Thoracic aorta (tissue), 2 donors: ENCODE data around the gene PTPN11. TPM values are rescaled to one million over a fixed set of nuclear protein-coding genes. Genes with fewer than 3 reads are reported as not detected.
"Not testable (repeated sequence)": the region's sequence is repeated elsewhere in the genome, so short reads cannot be mapped to it uniquely, and the experiment has no call there.

Source experiments
- ATAC-seq: fragments of 150-250 bp; one replicate; pipeline ENCODE4 v1.8.0; 2017; ENCODE audit warnings: low read depth; ENCODE audit not compliant: insufficient number of reproducible peaks, low FRiP score
- DNase-seq: peaks from one replicate; pipeline ENCODE4 v3.0.0-alpha.2; 2020; ENCODE audit warnings: low spot score
- H3K27ac ChIP-seq, 2 donors: fragments of 200-600 bp; sonication (generic); 1 replicate in 1 of 2; 2 replicates in 1 of 2; pipeline ENCODE4 v1.5.1; 2016; ENCODE audit warnings: mild to moderate bottlenecking in 2 of 2, moderate library complexity in 2 of 2
- H3K27me3 ChIP-seq: fragments of 200-600 bp; sonication (generic); replicated peaks from 2 replicates; pipeline ENCODE4 v1.6.0; 2016; ENCODE audit warnings: mild to moderate bottlenecking; ENCODE audit not compliant: insufficient read depth
- H3K36me3 ChIP-seq: fragments of 200-600 bp; sonication (generic); one replicate; pipeline ENCODE4 v1.5.1; 2016
- H3K4me1 ChIP-seq, 2 donors: fragments of 200-600 bp; sonication (generic); 1 replicate in 1 of 2; 2 replicates in 1 of 2; pipeline versions ENCODE4 v1.5.1 to v1.6.0; 2016; ENCODE audit warnings: low read depth in 2 of 2, mild to moderate bottlenecking in 1 of 2; ENCODE audit not compliant: control insufficient read depth in 1 of 2
- H3K4me3 ChIP-seq: fragments of 200-600 bp; sonication (generic); 2 replicates; pipeline ENCODE4 v1.5.1; 2016; ENCODE audit warnings: mild to moderate bottlenecking
- H3K9me3 ChIP-seq: fragments of 200-600 bp; sonication (generic); 2 replicates; pipeline ENCODE4 v1.5.1; 2016
- total RNA-seq, 2 donors: library from RNA; depleted of rRNA; stranded (reverse); fragments of >200 nt; gene quantifications; one replicate each; pipeline versions ENCODE4 v1.1.0 to v1.2.3, GENCODE V29; 2016
- TF ChIP-seq, protein P1 (sequence below): fragments of 200-600 bp; sonication (generic); IDR thresholded peaks from one replicate; pipeline ENCODE4 v1.5.1; 2019; ENCODE audit warnings: antibody characterized with exemption

Gene PTPN11
- total RNA-seq, 2 donors from 2014 or later, result 98.6 to 126 TPM

DNA sequence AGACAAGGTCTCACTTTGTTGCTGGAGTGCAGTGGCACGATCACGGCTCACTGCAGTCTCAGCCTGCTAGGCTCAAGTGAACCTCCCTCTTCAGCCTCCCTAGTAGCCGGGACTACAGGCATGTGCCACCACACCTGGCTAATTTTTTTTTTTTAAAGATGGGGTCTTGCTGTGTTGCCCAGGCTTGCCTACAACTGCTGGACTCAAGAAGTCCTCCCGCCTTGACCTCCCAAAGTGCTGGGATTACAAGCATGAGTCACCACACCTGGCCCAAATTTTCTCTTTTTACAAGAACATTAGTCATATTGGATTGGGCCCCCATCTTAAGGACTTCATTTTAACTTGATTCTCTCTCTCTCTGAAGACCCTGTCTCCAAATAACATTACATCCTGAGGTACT is 29.5 kb upstream of the PTPN11 start:
- H3K9me3 ChIP-seq, result no peaks in the 10 kb centered on the region
- no peak overlapping the region for H3K4me3 ChIP-seq
- H3K27me3 ChIP-seq, result no peaks in the 10 kb centered on the region
- no peaks in the 10 kb centered on the region for H3K36me3 ChIP-seq
- TF ChIP-seq, protein P1, sequence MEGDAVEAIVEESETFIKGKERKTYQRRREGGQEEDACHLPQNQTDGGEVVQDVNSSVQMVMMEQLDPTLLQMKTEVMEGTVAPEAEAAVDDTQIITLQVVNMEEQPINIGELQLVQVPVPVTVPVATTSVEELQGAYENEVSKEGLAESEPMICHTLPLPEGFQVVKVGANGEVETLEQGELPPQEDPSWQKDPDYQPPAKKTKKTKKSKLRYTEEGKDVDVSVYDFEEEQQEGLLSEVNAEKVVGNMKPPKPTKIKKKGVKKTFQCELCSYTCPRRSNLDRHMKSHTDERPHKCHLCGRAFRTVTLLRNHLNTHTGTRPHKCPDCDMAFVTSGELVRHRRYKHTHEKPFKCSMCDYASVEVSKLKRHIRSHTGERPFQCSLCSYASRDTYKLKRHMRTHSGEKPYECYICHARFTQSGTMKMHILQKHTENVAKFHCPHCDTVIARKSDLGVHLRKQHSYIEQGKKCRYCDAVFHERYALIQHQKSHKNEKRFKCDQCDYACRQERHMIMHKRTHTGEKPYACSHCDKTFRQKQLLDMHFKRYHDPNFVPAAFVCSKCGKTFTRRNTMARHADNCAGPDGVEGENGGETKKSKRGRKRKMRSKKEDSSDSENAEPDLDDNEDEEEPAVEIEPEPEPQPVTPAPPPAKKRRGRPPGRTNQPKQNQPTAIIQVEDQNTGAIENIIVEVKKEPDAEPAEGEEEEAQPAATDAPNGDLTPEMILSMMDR, result no peak
- H3K27ac ChIP-seq, result no peak overlapping the region
- ATAC-seq (no peak), DNase-seq (no peak)
- no peaks in the 10 kb centered on the region for H3K4me1 ChIP-seq

DNA sequence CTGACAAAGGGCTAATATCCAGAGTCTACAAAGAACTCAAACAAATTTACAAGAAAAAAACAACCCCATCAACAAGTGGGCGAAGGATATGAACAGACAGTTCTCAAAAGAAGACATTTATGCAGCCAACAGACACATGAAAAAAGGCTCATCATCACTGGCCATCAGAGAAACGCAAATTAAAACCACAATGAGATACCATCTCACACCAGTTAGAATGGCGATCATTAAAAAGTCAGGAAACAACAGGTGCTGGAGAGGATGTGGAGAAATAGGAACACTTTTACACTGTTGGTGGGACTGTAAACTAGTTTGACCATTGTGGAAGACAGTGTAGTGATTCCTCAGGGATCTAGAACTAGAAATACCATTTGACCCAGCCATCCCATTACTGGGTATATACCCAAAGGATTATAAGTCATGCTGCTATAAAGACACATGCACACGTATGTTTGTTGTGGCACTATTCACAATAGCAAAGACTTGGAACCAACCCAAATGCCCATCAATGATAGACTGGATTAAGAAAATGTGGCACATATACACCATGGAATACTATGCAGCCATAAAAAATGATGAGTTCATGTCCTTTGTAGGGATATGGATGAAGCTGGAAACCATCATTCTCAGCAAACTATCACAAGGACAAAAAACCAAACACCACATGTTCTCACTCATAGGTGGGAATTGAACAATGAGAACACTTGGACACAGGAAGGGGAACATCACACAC is 28.7 kb upstream of the PTPN11 start:
- not testable (repeated sequence) for H3K27ac ChIP-seq, H3K4me1 ChIP-seq, H3K9me3 ChIP-seq, H3K4me3 ChIP-seq, H3K27me3 ChIP-seq, ATAC-seq, H3K36me3 ChIP-seq, DNase-seq

DNA sequence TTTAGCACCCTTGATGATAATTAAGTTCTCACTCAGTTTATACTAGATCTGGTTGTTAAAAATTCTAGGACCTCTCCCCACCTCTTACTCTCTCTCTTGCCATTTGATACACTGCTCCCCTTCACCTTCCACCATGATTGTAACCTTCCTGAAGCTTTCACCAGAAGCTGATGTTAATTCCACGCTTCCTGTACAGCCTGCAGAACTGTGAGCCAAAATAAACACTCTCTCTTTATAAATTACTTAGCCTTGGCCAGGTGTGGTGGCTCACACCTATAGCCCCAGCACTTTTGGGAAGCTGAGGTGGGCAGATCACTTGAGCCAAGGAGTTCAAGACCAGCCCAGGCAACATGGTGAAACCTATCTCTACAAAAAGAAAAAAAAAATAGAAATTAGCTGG is 25.4 kb upstream of the PTPN11 start:
- H3K36me3 ChIP-seq, result no peaks in the 10 kb centered on the region
- no peaks in the 10 kb centered on the region for H3K27me3 ChIP-seq
- no peaks in the 10 kb centered on the region for H3K4me1 ChIP-seq
- TF ChIP-seq, protein P1, result no peak
- H3K9me3 ChIP-seq, result no peaks in the 10 kb centered on the region
- no peak for ATAC-seq
- no peak overlapping the region for H3K27ac ChIP-seq
- H3K4me3 ChIP-seq, result no peak overlapping the region
- DNase-seq, result no peak

GRCh38 chr12:112401054-112401453 is 17.7 kb upstream of the PTPN11 start:
- H3K27me3 ChIP-seq, result no peaks in the 10 kb centered on the region
- DNase-seq (no peak), ATAC-seq (no peak)
- H3K36me3 ChIP-seq, result peaks cover 12% of the 10 kb centered on the region
- no peaks in the 10 kb centered on the region for H3K4me1 ChIP-seq
- TF ChIP-seq, protein P1, result no peak
- no peaks in the 10 kb centered on the region for H3K9me3 ChIP-seq
- no peak overlapping the region for H3K27ac ChIP-seq
- no peak overlapping the region for H3K4me3 ChIP-seq

DNA sequence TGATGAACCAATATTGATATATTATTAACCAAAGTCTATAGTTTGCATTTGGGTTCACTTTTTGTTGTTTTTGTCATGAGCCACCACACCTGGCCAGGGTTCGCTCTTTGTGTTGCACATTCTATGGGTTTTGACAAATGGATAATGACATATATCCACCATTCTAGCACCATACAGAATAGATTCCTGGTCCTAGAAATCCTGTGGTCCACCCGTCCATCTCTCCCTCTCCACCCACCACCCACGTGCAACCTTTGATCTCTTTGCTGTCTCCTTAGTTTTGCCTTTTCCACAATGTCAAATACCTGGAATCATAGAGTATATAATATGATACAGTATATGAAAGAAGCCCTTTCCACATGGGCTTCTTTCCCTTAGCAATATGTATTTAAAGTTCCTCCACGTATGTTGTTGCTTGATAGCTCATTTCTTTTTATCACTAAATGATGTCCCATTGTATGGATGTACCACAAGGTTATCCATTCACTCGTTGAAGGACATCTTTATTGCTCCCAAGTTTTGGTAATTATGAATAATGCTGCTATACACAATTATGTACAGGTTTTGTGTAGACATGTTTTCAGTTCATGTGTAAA is 16.7 kb upstream of the PTPN11 start:
- Histone ChIP-seq H3K27me3 (no peaks in the 10 kb centered on the region), H3K27ac (no peak overlapping the region), H3K36me3 (peaks cover 21% of the 10 kb centered on the region), H3K4me3 (no peak overlapping the region), H3K9me3 (no peaks in the 10 kb centered on the region), H3K4me1 (peaks cover 0 to under 1% of the 10 kb centered on the region in 2 donors)
- DNase-seq (no peak), ATAC-seq (no peak)
- TF ChIP-seq, protein P1, result no peak
